ENCODE measurements around the gene HOXC9.

Gene HOXC9

GRCh38 chr12:54002915-54003389, 3.0 kb downstream of the HOXC9 start:
- DNase-seq = no peak

GRCh38 chr12:54003625-54004024, 3.7 kb downstream of the HOXC9 start:
- no peak for DNase-seq

- DNase-seq = no peak
These were observed 4.3 kb downstream of the HOXC9 start for GRCh38 chr12:54004063-54004840.

DNA sequence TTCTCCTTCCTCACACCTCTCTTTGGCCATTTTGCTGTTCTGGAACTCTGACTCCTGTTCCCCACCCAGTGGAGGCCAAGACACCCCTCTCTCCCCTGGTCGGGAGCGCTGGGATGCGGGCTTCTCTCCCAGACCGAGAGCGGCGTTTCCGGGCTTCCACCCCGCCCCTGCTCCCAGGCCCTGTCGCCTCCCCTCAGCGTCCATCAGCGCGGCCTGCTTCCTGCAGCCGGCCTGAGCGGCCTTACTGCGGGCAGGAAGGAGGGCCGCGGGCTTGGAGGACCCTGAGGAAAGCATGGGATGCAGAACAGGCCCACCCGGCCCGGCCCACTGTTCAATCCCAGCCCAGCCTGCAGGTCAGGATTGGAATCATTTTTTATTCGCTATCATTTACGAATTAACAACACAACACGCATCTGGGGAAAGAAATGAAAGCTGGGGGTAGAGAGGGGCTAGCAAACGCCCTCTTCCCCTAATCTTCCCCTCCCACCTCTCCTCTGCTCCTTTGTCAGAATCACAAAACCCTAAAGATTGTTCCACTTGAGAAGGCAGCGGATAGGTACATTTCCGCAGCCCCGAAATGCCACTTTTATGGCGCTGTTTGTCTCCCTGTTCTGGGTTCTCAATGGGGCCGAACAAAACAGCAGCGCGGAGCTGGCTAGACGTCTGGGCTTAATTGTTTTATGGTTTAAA, 5.0 kb downstream of the HOXC9 start:
- no peak for DNase-seq

GRCh38 chr12:54005531-54005852, 5.5 kb downstream of the HOXC9 start:
- no peak for DNase-seq

DNA sequence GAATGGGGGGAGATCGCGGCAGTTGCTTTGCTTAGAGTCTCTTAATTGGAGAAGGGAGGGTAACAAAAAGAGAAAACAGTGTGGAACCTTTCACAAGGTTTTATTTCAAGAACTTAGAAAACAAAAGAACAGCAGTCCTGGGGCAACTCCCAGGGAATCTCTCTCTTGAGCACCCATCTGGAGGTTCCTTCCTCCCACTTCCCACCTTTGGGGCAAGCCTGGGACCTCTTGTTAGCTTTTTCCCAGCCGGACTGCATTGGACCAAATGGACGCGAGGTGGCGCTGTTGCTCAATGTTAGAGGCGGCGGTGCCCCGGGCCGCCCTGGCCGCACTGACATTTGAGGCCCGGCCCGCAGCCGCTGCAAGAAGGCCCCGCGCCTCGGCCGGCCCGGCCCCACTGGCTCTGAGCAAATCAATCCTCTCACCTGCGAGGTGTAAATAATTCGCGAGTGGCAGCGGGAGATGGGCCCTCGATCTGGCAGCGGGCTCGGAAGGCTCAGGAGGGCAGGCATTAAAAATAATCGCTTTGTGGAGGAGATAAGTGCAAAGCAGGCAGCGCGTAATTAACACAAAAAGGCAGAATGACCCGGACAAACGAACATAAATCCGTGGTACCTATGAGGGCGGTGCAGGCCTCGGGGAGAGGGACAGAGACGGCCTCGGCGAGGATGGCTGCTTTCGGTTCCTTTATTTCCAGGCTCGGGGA, 6.0 kb downstream of the HOXC9 start:
- peak; percentile 43 for DNase-seq

DNA sequence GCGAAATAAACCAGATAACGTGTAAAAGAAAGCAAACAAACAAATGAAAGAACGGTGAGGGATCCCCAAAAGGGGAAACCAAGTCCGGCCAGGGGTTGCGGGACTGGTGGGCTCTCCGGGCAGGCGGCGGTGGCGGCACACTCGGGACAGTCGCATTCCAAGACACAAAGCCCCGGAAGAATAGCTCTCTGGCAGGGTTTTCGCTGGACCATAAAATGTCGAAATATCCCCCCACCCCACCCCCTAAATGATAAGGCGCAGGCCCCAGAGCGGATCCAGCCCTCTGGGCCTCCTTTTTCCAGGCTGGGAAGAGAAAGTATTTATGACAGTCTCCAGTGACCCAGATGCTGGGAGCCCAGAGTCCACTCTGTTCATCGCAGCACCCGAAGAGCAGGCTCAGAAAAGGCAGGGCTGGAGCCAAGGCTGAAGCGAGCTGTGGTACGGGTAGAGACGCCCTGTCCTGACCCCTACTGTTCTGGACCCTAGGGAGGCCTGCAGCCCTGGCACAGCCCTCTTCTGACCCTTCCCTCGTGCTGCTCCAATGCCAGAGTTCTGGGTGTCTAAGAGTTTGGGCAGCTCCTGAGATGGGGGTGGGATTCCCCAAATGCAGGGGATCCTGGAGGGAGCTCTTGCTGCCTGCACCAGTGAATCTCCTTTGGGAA, 6.7 kb downstream of the HOXC9 start:
- DNase-seq = no peak

- DNase-seq = no peak
These were observed 7.7 kb downstream of the HOXC9 start for GRCh38 chr12:54007538-54008259.

- no peak for DNase-seq
These were observed 8.2 kb downstream of the HOXC9 start for GRCh38 chr12:54008260-54008552.

- DNase-seq = no peak
These were observed 9.5 kb downstream of the HOXC9 start for GRCh38 chr12:54009171-54010052.

DNA sequence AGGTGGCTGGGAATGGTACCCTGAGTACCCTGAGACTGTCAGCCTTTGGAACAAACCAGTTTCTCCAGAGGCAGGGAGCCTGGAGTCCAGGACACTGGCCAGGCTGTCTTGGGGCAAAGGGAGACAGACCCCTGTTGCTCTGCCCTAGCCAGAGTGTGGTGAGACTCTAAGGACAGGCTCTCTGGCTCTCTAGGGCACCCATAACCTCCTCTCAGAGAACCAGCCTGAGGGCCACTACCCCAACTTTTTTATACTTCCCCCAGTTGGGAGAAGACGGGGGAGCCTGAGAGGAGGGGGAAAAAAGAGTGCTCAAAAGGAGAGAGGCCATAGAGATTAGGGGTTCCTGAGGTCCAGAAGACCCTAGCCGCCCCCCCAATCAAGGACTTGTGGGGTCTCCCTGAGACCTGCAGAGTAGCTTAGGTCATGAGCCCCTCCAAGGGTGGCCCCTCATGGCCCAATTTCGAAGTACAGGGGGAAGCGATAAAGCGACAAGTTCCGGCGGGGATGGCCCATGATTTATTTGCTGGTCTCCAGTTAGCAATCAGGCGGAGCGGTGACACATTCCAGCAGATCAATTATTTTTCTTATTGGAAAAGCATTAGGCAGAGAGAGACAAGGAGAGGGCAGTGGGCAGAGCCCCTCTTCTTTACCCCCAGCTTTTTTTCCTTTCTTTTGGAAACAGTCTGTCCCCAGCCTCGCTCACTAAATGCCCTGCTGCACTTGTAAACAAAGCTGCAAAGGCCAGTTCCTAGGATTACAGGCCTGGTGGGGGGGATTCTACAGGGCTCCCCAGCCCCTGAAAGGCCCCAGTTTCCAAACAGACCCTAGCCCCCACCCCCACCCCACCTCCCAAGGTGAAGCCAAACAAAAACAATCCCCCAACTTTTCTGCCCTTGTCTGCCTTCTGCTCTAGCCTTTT, 10.4 kb downstream of the HOXC9 start:
- no peak for DNase-seq

DNA sequence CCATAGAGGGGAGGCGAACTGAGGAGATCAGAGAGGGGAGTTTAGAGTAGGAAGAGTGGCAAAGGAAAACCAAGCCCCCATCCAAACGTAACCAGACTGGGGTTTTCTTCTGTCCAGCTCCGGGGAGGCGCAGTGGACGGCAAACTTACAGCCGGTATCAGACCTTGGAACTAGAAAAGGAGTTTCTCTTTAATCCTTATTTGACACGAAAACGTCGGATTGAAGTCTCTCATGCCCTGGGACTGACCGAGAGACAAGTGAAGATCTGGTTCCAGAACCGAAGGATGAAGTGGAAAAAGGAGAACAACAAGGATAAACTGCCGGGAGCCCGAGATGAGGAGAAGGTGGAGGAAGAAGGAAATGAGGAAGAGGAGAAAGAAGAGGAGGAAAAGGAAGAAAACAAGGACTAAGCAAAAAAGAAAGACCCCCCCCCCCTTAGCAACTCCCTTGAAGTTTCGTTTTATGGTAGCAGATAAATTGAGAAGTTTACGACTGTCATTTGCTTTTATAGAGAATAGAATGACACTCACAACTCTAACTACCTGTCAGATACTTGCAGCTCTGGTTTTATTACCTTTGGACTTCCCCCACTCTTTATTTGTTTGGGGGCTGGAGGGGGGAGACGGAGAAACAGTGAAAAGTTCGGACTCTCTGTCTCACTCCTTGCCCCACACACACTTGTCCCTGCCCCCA, 11.2 kb downstream of the HOXC9 start:
- no peak for DNase-seq

DNA sequence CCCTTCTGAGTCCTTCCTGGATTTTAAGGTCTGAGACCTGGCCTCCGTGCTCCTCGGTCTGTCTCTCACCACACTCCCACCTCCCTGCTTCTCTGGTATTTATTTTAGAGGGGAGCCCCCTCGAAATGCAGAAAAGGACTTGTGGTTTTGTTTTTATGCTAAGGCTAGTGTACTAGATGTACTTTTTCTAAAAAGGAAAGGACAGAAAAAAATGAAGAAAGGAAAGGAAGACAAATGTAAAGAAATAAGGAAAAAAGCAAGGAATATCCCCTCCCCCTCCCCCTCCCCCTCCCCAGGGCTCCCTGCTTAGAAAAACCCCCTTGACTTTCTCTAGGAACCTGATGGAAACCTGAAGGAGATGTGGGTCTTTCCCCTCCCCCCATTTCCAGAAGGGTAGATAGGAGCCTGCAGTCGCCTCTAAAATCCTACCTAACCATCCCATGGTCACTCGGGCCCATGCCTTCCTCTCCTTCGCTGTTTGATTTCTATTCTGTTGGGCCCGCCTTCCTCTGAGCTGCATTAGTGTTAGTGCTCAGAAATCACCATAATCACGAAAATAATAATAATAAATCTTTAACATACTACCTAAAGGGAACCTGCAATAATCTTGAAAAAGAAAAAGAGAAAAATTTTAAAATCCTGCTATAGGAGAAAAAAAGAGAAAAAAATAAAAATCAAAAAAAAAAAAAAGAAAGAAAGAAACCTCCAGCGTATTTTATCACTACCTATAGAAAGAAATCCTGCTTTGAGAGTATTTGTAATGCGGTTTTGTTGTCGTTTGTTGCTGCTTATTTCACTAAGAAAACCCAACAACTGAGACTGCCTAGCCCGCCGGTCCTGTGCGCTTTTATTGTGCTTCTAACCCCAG, 11.9 kb downstream of the HOXC9 start:
- DNase-seq = no peak

- no peak for DNase-seq
These were observed 12.9 kb downstream of the HOXC9 start for GRCh38 chr12:54012631-54013409.

GRCh38 chr12:54014377-54015017, 14.5 kb downstream of the HOXC9 start:
- no peak for DNase-seq

DNA sequence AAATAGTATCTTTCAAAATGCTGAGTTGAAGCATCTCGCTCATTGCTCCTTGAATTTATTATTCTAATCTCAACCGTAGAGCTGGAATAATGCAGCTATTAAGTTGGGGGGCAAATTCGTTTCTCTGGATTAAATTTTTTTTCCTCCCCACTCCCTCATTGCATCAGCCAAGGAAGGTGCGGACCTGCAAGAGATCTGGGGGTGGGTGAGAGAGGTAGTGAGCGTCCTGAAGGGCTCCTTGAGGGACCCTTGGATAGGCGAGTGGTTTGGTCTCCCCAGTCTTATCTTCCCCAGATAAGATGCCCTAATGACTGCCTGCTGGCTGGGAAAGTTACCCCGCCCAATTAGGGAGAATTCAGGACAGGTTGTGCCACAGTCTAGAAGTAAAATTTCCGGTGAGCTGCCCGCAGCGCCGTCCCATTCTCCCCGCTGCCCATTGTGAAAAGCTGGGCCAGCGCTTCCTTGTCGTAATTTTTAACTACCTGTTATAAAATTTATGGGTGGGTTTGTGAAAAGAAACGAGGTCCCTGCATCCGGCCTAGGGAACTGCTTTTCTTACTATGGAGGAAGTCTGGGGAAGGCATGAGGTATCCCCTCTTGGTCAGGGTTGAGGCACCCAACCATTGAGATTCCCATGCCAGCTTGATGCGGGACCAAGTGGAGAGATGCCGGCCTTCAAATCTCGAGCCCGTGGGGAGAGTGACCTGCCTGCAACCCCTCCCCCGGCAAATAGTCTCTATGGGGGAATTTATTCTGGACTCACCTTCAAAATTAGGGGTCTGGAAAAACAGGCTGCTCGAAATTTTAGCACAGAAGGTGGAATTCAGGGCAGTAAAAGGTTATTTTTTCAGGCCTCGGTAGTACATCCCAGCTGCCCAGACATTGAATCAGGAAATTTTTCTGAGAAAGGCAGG, 15.3 kb downstream of the HOXC9 start:
- no peak for DNase-seq

DNA sequence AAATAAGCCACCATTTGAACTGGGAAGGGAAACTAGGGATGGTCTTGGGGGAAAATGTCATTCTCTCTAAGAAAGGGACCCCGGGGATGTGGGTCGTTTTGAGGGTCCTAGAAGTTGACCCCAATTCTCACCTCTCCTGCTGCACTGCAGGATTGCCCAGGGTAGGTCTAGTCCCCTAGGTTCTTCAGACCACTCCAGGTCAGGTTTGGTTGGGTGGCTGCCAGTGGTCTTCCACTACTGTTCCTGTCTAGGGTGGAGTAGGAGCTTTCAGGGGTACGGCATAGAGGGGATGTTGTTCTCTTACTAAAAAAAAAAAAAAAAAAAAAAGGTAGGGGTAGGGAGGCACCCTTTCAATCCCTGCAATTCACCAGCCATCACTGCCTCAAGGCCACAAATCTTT, 16.1 kb downstream of the HOXC9 start:
- no peak for DNase-seq

All from DMS79 treated with DMSO at 0.1 percent for 48 hours (cell line).